GM19043 (cell line): ENCODE measurements around the gene TELO2.
"Not testable (repeated sequence)": the region's sequence is repeated elsewhere in the genome, so short reads cannot be mapped to it uniquely, and the experiment has no call there.

Source experiments
- ATAC-seq: cut with Tn5 transposase; IDR thresholded peaks from one replicate; pipeline ENCODE4 v1.9.1; 2021; ENCODE audit warnings: low read depth; ENCODE audit not compliant: unreplicated experiment

Gene TELO2

DNA sequence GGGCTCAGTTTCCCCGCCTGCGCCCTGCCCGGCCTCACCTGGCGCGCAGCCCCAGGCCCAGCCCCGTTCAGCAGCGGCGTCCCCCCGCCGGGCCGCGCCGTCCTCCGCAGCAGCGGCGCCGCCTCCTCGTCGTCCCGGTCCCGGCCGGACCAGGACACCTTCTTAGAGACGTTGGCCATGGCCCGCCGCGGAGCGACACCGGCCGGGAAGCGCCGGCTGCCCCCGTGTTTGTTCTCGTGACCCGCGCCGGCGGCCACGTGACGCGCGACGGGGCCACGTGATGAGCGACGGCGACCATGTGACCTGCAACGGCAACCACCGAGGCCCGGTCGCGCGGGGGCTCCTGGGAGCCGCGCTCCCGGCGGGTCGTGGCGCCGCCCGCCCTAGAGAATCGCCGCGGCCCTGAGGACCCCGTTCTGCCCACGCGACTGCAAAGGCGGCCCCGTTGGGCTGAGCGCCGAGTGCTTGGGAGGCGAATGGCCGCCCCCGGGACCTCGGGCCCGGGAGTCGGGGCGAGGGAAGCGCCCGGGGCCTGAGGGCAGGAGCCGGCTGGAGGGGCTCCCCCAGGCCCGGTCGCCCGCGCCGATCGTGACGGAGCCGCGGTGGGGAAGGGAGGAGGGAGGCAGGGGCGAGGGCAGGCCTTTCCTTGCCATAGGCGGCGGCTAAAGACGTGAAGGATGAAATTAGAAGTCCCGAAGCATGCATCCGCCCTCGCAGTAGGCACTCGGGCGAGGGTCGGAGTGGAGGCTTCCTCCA lies 18.2 kb upstream of the TELO2 start, which contains the start of gene CLCN7:
Gene CLCN7, minus strand, starts transcription at position 233 of the 756 bp plus-strand sequence. Its CDS starts 54 bp downstream, at position 179.
- peak; percentile 78 for ATAC-seq

DNA sequence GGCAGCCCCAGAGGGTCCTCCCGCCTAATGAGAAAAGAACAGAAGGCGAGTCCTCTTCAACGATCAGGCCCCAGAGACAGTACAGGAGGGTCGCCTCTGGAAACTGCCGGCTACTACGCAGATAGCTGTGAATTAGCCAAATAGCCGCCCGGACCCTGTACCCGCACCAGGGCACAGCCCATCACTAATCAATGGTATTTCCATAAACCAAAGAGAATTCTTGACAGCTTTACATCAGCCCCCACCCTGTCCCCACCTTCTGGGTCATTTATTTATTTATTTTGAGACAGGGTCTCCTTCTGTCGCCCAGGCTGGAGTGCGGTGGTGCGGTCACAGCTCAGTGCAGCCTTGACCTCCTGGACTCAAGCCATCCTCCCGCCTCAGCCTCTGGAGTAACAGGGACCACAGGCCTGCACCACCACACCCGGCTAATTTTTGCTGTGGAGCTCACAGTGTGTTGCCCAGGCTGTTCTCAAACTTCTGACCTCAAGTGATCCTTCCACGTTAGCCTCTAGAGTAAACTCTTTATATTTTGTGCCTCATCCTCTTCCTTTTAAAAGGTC lies 17.5 kb upstream of the TELO2 start:
- ATAC-seq, result no peak

DNA sequence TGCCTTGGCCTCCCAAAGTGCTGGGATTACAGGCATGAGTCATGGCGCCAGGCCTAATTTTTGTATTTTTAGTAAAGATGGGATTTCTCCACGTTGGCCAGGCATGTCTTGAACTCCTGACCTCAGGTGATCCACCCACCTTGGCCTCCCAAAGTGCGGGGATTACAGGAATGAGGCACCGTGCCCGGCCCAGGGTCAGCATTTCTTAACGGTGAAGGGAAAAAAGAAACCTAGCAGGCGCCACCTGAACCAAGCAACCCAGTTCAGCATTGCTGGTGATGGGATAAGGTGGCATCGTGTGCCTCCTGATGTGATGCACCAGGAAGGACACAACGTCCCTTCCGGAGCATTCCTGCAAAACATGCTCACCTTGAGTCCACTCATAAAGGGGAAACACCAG lies 16.1 kb upstream of the TELO2 start:
- no peak for ATAC-seq

GRCh38 chr16:1478937-1479336 lies 14.2 kb upstream of the TELO2 start:
- ATAC-seq, result not testable (repeated sequence)

DNA sequence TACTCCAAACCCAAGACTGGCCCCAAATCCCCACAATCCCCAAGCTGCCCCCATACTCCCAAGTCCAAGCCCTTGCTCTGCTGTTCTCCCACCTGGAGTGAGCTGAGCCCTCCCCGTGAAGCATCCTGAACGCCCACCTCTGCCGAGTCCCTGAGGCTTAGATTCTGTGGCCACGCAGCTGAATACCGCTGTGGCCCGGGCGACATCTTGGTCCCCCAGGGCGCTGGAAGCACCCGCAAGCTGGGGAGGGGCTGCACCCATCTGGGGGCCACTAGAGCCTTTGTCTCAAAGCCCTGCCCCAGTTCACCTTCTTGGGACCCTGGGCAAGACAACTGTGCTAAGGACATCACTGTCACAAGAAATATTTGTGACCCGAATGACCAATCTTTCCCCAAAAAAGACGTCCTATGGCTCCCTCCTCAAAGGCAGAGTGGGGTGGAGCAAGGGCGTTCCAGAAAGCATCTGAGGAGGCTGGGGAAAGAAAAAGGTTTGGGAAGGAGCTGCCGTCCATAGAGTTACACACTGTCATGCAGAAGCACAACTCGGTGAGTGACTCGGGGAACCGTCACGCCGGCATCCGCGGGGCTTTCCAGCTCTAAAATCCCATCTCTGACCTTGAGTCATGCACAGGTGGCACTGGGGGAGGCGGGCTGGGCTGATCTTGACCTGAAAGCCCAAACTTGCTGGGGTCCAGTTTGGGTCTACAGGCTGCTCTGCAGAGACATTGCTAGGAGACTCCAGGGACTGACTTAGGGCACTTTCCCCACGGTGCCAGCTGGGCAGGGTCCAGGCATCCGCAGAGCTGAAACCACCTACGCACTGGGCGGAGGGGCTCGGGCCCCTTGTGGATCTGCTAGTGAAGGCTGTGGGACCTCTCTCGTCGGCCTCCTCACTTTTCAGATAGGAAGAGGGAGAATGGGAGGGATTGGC lies 11.0 kb upstream of the TELO2 start:
- ATAC-seq, result no peak

DNA sequence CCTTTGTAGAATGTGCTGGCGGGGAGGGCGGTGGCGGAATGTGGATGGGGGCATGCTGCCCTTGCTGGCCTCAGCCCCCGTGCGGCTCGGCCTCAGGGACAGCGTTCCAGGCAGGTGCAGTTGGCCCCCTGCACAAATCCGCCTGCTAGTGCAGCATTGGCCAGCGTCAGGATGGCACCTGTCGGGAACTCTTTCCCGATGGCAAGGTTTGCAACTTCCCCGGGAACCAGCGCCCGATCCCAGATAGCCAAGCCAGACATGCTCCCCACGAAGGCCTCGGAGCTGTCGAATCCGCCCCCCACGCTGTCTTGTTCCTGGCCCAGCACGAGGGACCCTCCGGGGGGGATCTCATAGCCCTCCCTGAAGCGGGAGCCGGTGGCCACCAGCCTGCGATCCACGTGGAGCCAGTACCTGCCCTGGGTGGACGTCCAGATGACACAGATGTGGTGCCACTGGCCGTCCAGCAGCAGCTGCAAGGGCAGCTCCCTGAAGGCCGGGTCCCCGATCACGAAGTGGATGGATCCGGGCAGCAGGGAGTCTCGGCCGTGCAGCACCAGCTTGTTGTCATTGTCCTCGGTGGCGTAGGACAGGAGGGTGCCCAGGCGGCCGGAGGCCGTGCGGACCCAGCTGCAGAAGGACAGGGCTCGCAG lies 7.2 kb upstream of the TELO2 start:
- ATAC-seq, result no peak

GRCh38 chr16:1486551-1487390 lies 6.4 kb upstream of the TELO2 start:
- ATAC-seq, result no peak

DNA sequence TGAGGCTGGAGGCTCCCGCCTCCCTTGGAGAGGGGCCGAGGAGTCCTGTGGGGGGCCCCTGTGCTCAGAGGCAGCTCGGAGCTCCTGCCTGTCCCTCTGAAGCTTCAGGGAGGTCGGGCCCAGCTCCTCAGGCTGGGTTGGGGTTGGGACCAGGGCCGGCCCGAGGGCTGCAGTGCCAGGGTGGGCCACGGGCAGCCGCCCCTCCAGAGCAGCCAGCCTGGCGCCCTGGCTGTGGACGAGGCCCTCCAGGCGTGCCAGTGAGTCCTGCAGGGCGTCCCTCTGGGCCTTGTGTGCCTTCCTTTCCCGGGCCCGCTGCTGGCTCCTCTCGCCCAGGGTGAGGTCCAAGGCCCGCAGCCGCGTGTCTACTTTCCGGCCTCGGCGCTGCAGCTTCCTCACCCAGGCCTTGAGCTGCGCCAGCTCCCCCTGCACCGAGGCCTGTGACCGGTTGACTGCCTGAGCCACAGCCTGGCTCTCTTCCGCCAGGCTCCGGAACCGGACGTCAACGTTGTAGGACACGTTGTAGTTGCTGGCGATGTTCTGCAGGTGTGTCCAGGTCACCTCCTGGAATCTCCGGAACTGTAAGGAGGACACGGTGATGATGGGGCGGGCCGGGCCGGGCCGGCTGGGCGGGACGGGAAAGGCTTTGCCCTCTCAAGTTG lies 5.6 kb upstream of the TELO2 start:
- ATAC-seq, result no peak

GRCh38 chr16:1488054-1488601 lies 5.0 kb upstream of the TELO2 start:
- ATAC-seq, result no peak

DNA sequence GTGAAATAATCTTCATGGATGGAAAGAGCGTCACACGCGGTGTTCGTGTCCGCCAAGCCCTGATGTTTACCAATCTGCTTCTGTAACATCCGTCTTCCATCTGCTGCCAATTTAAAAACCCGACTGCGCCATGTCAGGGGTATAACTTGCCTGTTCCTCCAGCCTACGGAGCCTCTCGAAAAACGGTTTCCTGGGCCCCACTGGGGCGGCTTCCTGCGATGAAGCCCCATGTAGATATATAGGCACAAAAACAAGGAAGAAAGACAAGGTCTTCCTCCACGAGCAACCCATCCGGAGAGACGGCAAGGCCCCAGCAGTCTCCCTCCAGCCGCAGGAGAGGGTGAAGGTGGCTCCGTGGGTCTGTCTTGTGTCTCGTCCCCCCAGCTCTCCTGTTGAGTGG lies 4.5 kb upstream of the TELO2 start, which contains the start of gene PTX4:
Gene PTX4, minus strand, starts transcription at position 326 of the 400 bp plus-strand sequence. Its CDS starts 35 bp downstream, at position 291.
- ATAC-seq, result no peak

DNA sequence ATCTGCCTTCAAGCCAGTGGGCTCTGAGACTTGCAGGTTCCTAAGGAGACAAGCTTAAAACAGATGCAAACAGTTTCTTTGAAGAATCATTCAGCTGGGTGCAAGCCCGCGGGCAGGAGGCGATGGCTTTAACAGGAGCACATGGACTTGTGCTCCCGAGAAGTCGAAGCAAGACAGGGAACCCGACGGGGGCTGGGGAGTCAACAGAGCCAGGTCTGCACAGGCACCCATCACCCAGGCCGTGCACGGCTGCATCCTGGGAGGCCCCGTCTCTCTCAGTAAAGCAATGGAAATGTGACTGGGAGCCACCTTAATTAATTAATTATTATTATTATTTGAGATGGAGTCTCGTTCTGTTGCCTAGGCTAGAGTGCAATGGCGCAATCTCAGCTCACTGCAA lies 4.1 kb upstream of the TELO2 start:
- ATAC-seq, result no peak

DNA sequence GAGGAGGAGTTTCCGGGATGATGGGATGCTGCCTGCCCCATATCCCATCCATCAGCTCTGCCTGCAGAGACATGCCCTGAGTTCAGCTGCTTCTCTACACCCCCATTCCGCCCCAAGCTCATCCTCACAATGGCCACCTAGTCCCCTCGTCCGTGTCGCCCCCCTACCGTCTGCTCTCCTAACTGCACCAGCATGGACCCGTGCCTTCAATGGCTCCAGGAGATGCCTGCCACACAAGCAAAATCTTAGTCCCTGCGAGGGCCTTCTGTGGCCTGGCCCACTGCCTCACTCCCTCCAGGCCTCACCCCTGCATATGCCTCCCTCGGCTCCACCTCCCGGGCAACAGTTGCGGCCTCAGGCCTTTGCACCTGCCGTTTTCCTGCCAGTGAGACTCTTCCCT lies 1.8 kb upstream of the TELO2 start:
- ATAC-seq, result no peak

GRCh38 chr16:1492082-1492922 lies 858 bp upstream of the TELO2 start:
- ATAC-seq, result no peak

DNA sequence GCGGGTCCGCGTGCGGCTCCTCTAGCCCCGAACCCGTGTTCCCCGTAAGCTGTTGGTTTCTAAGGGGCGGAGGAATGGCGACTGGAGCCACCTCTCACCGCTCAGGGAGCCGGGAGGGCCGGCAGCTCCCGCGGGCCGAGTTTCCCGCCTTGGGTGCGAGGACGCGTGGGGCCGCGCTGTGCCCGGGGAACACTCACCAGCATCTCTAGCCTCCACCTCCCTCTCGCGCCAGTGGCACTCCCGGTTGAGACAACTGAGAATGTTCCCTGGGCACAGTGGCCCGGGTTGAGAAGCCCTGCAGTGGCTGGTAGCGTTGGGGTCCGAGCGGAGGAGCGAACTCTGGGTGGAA lies 560 bp downstream of the TELO2 start:
- ATAC-seq, result no peak

DNA sequence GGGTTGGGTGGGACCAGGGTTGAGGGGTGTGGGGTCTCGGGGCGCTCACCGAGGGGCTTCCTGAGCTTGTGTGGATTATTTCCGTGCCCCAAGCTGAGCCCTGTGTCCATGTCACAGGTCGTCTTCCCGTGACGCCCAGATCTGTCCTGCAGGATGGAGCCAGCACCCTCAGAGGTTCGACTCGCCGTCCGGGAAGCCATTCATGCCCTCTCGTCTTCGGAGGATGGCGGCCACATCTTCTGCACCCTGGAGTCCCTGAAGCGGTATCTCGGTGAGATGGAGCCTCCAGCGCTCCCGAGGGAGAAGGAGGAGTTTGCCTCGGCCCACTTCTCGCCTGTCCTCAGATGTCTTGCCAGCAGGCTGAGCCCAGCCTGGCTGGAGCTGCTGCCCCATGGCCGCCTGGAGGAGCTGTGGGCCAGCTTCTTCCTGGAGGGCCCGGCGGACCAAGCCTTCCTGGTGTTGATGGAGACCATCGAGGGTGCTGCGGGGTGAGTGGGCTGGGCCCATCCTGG lies 1.0 kb downstream of the TELO2 start:
- ATAC-seq, result no peak

DNA sequence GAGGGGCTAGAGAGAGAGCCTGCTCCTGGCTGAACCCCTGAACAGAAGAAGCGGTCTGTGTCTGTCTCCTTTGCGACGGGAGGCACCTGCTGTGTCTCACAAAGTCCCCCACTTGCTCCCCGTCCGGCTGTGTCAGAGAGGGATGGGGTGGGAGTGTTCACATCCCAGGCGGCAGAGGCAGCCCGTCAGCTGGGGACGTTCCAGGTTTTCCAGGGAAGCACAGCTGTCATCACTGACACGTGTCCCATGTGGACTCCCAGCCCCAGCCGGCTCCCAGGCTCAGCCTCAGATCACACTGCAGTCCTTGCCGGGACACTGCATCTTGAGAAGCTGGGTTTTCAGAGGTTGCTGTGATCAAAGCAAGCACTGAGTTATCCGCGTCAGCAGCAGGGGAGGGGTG lies 1.6 kb downstream of the TELO2 start:
- no peak for ATAC-seq

GRCh38 chr16:1495211-1495888 lies 2.2 kb downstream of the TELO2 start:
- ATAC-seq, result no peak
